Cerebellar cortex (tissue), 1 donor: ENCODE data around the gene ZCCHC24.

Experiments used
- DNase-seq: peaks from one replicate; pipeline ENCODE4 v3.0.0-alpha.2; 2015; ENCODE audit warnings: low spot score

The ZCCHC24 gene

GRCh38 chr10:79360499-79361342 is 84.7 kb downstream of the ZCCHC24 start:
- DNase-seq: no peak

DNA sequence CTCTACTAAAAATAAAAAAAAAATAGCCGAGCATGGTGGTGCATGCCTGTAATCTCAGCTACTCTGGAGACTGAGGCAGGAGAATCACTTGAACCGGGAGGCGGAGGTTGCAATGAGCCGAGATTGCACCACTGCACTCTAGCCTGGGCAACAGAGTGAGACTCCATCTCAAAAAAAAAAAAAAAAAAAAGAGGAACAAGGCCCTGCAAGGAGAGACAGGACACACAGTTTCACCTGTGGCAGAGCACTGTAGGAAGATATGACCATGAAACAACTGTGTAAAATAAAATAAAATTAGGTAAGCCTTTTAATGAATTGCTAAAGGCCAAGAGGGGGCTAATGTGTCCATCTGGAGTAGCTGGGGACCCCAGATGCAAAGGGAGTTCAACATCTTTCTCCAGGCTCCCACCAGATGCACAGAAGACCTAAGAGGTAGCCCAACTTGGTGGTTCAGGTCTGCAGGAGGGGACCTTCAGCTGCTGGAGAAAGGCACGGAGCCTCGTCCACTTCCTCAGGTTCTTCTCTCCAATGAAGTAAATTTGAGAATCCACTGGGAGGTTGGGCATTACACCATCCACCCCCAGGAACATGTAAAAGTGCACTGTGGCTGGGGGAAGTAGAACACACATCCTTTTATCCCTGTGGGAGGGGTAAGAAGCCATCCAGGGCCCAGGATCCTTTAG is 85.5 kb downstream of the ZCCHC24 start:
- DNase-seq: no peak

DNA sequence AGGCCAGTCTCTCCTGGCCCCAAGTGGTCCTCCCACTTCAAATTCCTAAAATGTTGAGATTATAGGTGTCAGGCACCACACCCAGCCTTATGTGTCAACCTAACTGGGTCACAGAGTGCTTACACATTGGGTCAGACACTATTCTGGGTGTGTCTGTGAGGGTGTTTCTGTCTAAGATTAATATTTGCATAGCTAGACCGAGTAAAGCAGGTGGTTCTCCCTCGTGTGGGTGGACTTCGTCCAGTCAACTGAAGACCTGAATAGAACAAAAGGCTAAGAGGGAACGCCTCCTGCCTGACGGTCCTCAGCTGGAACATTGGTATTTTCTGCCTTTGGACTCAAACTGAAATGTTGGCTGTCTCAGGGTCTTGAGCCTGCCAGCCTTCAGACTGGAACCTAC is 86.6 kb downstream of the ZCCHC24 start:
- no peak for DNase-seq

DNA sequence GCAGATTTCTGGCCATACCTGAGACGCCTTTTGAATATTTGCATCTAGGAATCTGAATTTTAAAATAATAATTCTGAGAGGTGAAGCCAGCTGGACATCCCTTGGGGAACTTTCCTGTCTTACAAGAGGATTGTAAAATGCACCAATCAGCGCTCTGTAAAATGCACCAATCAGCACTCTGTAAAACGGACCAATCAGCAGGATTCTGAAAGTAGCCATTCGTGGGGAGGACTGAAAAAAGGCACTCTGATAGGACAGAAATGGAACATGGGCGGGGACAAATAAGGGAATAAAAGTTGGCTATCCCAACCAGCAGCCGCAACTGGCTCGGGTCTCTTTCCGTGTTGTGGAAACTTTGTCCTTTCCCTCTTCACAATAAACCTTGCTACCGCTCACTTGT is 88.2 kb downstream of the ZCCHC24 start:
- no peak for DNase-seq

DNA sequence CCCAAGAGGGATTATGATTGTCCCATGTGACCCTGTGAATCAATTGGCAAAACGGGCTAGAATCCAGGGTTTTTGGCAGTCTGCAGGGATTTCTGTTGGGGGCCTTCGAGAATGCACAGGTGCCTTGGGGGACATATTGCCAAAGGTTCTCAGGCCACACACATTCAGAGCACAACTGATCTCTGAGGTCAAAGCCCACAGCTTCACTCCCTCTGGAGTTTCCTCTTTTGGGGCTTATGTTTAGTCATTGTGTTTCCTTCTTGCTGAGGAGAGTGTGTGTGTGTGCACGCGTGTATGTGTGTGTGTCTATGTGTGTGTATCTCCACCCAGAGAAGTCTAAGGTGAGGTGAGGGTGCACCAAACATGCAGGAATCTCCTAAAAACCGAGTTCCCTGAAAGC is 89.3 kb downstream of the ZCCHC24 start:
- no peak for DNase-seq

DNA sequence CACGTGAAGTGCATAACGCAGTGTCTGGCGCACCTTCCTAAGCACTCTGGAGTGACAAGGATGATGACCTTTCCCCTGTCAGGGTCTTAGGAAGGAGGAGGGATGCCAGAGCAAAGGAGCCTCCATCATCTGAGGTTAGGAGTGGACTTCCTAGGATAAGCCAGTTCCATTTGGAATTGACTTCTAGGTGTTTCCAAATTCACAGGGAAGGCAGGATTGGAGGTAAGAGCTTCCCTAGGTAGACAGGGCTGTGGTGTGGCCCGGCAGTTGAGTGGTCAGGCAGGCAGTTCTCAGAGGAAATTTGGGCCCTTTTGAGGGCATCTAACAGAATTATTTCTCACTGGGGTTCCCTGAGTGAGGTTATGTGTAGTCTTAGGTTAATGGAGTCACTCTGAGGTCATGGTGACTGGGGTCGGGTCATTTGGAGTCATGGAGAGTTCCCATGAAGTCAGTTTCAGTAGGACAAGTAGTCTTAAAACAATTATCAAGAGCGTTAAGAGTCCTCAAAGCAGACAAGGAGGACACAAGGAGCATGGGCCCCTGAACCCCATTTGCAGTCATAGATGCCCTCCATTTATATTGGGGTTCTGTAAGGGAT is 89.9 kb downstream of the ZCCHC24 start:
- no peak for DNase-seq

- no peak for DNase-seq
Observed at GRCh38 chr10:79354615-79355014, 90.8 kb downstream of the ZCCHC24 start.

DNA sequence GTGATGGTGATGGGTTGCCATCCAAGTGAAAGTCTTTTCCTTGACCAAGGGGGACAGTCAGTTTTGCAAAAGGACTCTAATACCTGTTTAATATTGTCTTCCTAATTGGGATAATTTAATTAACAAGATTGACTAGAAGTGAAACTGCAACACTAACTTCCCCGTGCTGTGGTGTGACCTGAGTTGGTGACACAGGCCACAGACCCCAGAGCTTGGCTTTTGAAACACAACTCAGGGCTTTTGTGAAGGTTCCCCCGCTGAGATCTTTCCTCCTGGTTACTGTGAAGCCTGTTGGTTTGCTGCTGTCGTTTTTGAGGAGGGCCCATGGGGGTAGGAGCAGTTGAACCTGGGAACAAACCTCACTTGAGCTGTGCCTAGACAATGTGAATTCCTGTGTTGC is 91.3 kb downstream of the ZCCHC24 start:
- no peak for DNase-seq

GRCh38 chr10:79353726-79354125 is 91.7 kb downstream of the ZCCHC24 start:
- no peak for DNase-seq

- DNase-seq: no peak
Observed at GRCh38 chr10:79353000-79353406, 92.4 kb downstream of the ZCCHC24 start.

- no peak for DNase-seq
Observed at GRCh38 chr10:79352035-79352877, 93.2 kb downstream of the ZCCHC24 start.

DNA sequence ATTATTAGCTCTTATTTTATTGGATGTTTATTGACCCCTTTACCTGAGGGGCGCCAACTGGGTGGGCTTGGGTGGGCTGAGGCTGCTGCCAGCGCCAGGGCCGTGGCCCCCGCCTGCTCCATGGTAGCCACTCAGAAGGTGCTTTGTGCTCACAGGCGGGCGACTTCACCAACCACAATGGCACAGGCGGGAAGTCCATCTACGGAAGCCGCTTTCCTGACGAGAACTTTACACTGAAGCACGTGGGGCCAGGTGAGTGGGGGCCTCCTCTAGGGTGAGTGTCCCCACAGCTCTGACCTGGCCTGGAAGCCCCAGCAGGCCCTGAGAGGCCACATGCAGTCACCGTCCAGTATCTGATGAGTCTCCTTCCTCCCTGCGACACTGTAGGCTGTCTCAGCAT is 94.1 kb downstream of the ZCCHC24 start:
- DNase-seq: no peak

GRCh38 chr10:79350407-79351154 is 94.8 kb downstream of the ZCCHC24 start:
- no peak for DNase-seq

GRCh38 chr10:79349766-79350406 is 95.5 kb downstream of the ZCCHC24 start:
- DNase-seq: no peak

- DNase-seq: no peak
Observed at GRCh38 chr10:79349072-79349491, 96.3 kb downstream of the ZCCHC24 start.

- DNase-seq: no peak
Observed at GRCh38 chr10:79348640-79348988, 96.8 kb downstream of the ZCCHC24 start.

DNA sequence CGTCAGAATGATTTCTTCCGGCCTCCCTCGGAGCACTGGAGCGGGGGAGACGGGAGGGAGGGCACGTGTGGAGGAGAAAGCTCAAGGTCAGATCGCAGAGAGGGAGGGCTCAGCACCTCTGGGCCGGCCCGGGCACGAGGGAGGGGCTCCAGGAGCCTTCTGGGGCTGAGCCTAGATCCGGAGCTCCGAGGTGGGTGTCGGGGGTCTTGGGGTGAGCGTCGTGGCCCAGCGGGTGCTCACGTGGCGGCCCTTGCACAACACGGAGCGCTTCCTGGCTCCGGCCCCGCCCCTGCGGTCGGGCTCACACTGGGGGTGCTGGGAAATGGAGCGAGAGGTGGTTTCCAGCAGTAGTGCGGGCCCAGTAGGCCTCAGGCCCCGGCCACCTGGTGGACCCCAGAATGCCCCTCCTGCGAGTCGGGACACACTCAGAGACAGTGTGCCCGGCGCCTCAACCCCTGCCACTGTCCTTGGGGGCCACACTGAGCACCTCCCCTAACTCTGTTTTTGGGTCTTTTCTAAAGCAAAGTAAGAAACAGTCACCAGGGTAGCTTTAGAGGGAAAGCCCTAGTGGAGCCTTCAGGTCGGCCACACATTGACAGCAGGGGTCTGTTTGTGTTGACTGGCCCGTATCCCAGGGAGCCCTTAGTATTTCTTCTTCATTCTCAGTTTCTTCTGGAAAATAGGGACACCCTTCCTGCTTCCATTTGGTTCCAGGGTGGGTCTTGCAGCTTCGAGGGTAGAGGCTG is 97.4 kb downstream of the ZCCHC24 start:
- peak; percentile 36 for DNase-seq

DNA sequence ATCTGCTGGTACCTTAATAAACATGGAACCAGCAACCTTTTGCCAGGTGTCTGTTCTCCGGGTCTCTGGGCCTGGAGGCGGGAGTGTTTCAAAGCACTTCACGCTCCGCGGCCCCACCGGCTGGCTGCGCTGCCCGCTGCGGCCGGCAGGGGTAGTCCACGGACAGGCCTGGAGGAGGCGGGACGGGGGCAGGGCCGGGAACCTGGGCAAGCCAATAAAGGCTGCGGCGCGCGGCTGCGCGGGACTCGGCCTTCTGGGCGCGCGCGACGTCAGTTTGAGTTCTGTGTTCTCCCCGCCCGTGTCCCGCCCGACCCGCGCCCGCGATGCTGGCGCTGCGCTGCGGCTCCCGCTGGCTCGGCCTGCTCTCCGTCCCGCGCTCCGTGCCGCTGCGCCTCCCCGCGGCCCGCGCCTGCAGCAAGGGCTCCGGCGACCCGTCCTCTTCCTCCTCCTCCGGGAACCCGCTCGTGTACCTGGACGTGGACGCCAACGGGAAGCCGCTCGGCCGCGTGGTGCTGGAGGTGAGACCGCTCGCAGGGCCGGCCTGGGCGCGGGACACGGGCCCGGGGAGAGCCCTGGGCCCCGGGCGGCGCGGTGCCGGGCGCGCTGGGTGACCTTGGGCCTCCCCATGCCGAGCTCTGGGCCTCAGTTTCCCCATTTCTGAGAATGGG is 98.1 kb downstream of the ZCCHC24 start, which contains the start of gene PPIF:
Gene PPIF (plus strand): TSS at position 244 of the 668 bp plus-strand sequence. CDS start 80 bp downstream, at position 324.
- peak; percentile 89 for DNase-seq

DNA sequence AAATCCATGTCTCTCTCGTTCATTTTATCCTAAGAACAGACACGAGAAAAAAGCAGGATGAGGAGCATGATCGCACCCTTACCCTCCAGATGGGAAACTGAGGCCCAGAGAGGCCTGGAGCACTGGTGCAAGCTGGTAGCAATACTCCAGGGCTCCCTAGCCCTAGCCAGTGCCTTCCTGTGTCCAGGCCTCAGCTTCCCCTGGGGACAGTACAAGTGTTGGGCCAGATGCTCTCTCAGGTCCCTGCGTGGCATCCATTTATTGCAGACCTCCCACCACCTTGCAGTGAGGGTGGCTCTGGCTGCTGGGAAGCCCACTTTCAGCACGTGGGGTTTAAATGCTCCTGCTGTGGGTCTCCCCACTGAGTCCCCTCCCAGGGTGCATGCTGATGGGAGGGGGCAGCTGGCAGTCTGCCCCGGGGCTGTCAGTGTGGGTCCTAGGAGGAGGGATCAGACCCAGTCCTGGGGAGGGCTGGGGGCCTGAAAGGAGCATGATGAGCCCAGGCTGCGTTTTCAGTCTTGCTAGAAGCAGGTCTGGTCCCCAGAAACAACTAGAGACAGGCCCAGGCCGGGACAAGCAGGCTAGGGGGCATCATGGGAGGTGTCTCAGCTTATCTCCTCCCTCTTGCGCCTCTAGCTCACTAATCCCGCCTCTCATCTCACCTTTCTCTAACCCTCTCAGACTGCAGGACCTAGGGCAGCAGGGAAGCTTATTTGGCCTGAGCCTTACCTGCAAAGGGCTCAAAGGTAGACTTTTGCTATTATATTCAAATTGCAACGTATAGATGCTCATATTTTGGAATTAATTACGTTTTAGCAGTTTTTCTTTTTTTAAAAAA is 98.8 kb downstream of the ZCCHC24 start:
- no peak for DNase-seq
